Measurements from ENCODE around the gene CCDC137. TPM values are rescaled to one million over a fixed set of nuclear protein-coding genes. Genes with fewer than 3 reads are reported as not detected.

Gene CCDC137
- total RNA-seq, 1 donor from 2014 or later: 22.4 TPM

GRCh38 chr17:81635431-81635830 is 31.1 kb upstream of the CCDC137 start:
- Histone ChIP-seq H4K20me1 (ENCODE audit: low read depth) (peaks cover 23% of the 10 kb centered on the region), H3F3A (ENCODE audit: low read depth) (peaks cover 7% of the 10 kb centered on the region), H2AFZ (replicated peaks) (no peak overlapping the region), H3K27me3 (no peaks in the 10 kb centered on the region), H3K27ac (no peak overlapping the region), H3K36me3 (no peaks in the 10 kb centered on the region), H3K9me3 (ENCODE audit: low read depth) (no peaks in the 10 kb centered on the region), H3K79me2 (ENCODE audit: low read depth) (peaks cover 63% of the 10 kb centered on the region), H3K9ac (no peak overlapping the region), H3K4me1 (peaks cover 8% of the 10 kb centered on the region), H3K4me2 (peak overlapping the region; percentile 97), H3K4me3 (peak overlapping the region; percentile 87)
- peaks cover 13% of the 10 kb centered on the region for H3K4me1 Mint-ChIP-seq
- H3K4me3 Mint-ChIP-seq: peak overlapping the region; percentile 95
- no peak for TF ChIP-seq EZH2phosphoT487 (IDR thresholded peaks at IDR 0.05)
- no peak for TF ChIP-seq CTCF (IDR thresholded peaks at IDR 0.05)
- TF ChIP-seq EZH2 (IDR thresholded peaks at IDR 0.05): no peak
- DNase-seq (ENCODE audit: low spot score): no peak
- H3K27me3 Mint-ChIP-seq (ENCODE audit: insufficient read depth, low read depth): no peaks in the 10 kb centered on the region
- no peaks in the 10 kb centered on the region for H3K9me3 Mint-ChIP-seq
- no peak overlapping the region for H3K27ac Mint-ChIP-seq
- peaks cover 6% of the 10 kb centered on the region for H3K36me3 Mint-ChIP-seq

- TF ChIP-seq EZH2 (IDR thresholded peaks at IDR 0.05): no peak
- no peak for TF ChIP-seq EZH2phosphoT487 (IDR thresholded peaks at IDR 0.05)
- TF ChIP-seq CTCF (IDR thresholded peaks at IDR 0.05): no peak
- H3K27ac Mint-ChIP-seq: peak overlapping the region; percentile 90
- Histone ChIP-seq H2AFZ (replicated peaks) (no peak overlapping the region), H3F3A (ENCODE audit: low read depth) (peaks cover 7% of the 10 kb centered on the region), H3K27me3 (no peaks in the 10 kb centered on the region), H3K79me2 (ENCODE audit: low read depth) (peaks cover 57% of the 10 kb centered on the region), H3K36me3 (no peaks in the 10 kb centered on the region), H3K4me3 (peak overlapping the region; percentile 87), H3K27ac (peak overlapping the region; percentile 80), H3K4me1 (peaks cover 8% of the 10 kb centered on the region), H3K4me2 (peak overlapping the region; percentile 97), H3K9ac (peak overlapping the region; percentile 93), H4K20me1 (ENCODE audit: low read depth) (peaks cover 23% of the 10 kb centered on the region), H3K9me3 (ENCODE audit: low read depth) (no peaks in the 10 kb centered on the region)
- DNase-seq (ENCODE audit: low spot score): no peak
- H3K9me3 Mint-ChIP-seq: no peaks in the 10 kb centered on the region
- peaks cover 6% of the 10 kb centered on the region for H3K36me3 Mint-ChIP-seq
- H3K4me3 Mint-ChIP-seq: peak overlapping the region; percentile 95
- H3K4me1 Mint-ChIP-seq: peaks cover 13% of the 10 kb centered on the region
- H3K27me3 Mint-ChIP-seq (ENCODE audit: insufficient read depth, low read depth): no peaks in the 10 kb centered on the region
Observed at GRCh38 chr17:81635973-81636504, 30.5 kb upstream of the CCDC137 start.

GRCh38 chr17:81636505-81637288 is 29.8 kb upstream of the CCDC137 start, which contains the start of the genes NPLOC4 and TSPAN10:
NPLOC4 (minus strand) TSS chr17:81637112; CDS start chr17:81636930, 182 bp downstream.
TSPAN10 (plus strand) TSS chr17:81637196; CDS start chr17:81642413, 5,217 bp downstream.
- Mint-ChIP-seq H3K4me1 (peaks cover 15% of the 10 kb centered on the region), H3K9me3 (no peaks in the 10 kb centered on the region), H3K27me3 (ENCODE audit: insufficient read depth, low read depth) (no peaks in the 10 kb centered on the region), H3K36me3 (peaks cover 6% of the 10 kb centered on the region), H3K4me3 (peak within 1 kb of the TSS; percentile 95), H3K27ac (peak within 1 kb of the TSS; percentile 90)
- no peak for TF ChIP-seq EZH2phosphoT487 (IDR thresholded peaks at IDR 0.05)
- no peak for TF ChIP-seq EZH2 (IDR thresholded peaks at IDR 0.05)
- TF ChIP-seq CTCF (IDR thresholded peaks at IDR 0.05): no peak
- Histone ChIP-seq H3K9ac (peak within 1 kb of the TSS; percentile 93), H3K27me3 (no peaks in the 10 kb centered on the region), H3K4me1 (peaks cover 8% of the 10 kb centered on the region), H3K4me2 (peak within 1 kb of the TSS; percentile 97), H4K20me1 (ENCODE audit: low read depth) (peaks cover 23% of the 10 kb centered on the region), H2AFZ (replicated peaks) (peak within 1 kb of the TSS; percentile 98), H3K27ac (peak within 1 kb of the TSS; percentile 80), H3K4me3 (peak within 1 kb of the TSS; percentile 87), H3K79me2 (ENCODE audit: low read depth) (peaks cover 50% of the 10 kb centered on the region), H3K36me3 (no peaks in the 10 kb centered on the region), H3F3A (ENCODE audit: low read depth) (peaks cover 7% of the 10 kb centered on the region), H3K9me3 (ENCODE audit: low read depth) (no peaks in the 10 kb centered on the region)
- DNase-seq (ENCODE audit: low spot score): peak; percentile 95

Data from neural progenitor cell (in vitro differentiated cells).